ENCODE results near the gene SDC4.
A peak's percentile ranks its signal among the peaks of the same experiment; 100 is the strongest.
"Not testable (repeated sequence)": the region's sequence is repeated elsewhere in the genome, so short reads cannot be mapped to it uniquely, and the experiment has no call there.

The SDC4 gene

DNA sequence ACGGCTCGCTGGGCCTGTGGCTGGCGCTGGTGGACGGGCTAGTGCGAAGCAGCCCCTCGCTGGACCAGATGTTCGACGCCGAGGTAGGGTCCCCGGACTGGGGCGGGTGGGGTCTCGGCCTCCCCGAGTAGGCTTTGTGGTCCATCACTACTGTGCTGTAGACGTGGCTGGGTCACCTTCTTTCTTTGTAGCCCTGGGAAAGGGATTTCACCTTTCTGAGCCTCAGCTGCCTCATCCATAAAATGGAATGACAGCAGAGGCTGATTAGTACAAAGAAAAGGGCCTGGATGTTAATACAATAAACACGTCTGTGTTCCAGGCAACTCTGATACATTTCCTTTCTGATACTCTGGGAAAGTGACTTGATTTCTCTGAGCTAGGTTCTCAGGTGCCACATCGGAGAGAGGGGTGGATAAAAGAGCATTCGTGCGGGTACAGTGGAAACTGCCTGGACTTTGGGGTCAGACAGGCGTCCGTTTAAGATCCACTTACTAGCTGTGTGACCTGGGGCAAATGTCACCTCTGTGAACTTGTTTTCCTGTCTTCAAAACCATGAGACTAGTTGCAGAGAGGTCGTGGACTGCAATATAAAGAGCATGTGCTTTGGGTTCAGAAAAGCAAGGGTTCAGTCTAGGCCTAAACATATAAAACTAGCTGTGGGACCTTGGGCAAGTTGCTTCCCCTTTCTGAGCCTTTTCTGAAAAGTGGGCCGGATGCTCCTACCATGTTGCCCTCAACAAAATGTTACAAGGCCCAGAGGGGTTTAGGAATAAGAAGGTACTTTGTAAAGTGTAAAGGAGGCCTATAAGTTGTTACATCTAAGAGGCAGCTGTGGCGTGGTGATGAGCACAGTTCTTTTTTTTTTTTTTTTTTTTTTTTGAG, 15.6 kb upstream of the SDC4 start:
- no peak for DNase-seq
- ATAC-seq: no peak

DNA sequence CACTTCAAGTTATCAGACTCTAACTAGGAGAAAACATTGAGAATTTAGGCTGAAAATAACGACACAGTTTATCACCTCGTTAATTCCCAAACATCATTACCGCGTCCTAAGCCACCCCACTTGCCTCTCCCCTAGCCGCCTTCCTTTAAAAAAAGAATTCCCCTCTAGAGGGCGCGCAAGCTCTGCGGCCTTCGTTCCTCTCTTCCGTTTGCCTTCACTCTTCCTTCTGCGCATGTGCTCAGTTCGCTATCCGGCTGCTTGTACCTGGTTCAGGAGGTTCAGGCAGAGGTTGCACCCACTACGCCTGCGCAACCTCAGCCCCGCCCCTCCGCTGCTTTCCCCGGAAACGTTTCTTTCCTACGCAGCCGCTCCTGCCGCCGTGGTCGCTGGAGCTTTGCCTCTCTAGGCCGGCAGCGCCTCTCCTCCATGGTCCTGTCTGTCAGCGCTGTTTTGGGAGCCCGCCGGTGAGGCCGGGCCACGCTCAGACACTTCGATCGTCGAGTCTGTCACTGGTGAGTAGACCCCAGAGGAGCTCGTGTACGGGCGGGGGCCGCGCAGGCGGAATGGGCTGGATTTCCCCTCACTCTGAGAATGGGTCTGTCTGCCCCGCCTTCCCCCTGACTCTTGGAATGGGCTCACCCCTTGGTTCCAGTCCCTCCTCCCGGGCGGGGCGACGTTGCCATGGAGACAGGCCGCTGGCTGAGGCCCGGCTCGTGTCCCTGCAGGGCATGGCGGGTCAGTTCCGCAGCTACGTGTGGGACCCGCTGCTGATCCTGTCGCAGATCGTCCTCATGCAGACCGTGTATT, 14.8 kb upstream of the SDC4 start, which contains the start of gene SYS1:
Gene SYS1, plus strand, starts transcription at position 353 of the 807 bp plus-strand sequence. Its CDS starts 376 bp downstream, at position 729.
- ATAC-seq (peak; percentile 89), DNase-seq (peak; percentile 99)

DNA sequence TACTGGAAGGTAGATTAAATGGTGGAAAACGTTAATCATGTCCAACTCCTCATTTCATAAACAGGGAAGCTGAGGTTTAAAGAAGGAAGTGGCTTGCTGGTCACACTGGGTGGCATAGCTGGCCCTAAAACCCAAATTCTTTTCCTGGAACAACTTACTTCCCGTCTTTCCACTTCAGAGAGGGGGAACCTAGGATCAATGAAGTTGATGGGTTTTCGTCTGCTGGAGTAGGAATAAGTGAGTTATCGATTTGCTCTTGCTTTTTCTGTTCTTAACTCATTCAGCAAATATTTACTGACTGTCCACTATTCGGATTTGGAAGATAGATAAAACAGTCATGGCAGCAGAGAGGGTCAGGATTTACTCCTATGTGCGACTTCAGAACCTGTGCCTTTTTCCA, 13.6 kb upstream of the SDC4 start:
- no peak for ATAC-seq

DNA sequence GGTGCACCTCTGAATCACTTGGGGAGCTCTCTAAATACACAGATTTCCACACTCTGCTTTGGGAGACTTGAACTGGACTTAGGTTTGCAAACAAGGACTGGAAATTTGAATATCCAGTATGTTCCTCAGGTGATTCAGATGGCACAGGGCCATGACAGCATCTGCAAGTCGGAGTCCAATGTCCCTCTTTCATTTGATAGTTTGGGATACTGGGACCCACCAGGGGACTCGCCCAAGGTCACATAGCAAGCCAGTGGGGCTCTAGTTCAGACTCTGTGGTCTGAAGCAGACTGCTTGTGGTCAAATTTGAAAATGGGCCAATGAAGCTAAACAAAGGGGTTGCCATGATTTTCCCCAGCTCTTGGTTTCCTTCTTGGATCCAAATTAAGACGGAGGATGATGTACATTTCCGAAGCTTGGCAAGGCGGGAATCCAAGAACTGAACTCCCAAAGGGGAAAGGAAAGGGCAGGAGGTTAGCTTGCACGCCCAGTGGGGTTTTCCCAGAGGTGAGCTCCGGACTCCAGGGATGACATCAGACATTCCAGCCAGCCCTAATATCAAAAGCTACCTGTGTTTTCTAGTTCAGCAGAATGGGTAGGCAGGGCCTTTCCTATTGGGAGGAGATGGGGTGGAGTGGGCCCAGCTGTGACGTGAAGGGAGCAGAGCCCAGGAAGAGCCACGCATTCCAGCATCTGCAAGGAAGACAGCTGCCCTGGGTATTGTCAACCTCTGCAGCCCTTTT, 11.4 kb upstream of the SDC4 start:
- no peak for DNase-seq

More for the DNA sequence above, 13.6 kb upstream of the SDC4 start:
- no peak for DNase-seq

DNA sequence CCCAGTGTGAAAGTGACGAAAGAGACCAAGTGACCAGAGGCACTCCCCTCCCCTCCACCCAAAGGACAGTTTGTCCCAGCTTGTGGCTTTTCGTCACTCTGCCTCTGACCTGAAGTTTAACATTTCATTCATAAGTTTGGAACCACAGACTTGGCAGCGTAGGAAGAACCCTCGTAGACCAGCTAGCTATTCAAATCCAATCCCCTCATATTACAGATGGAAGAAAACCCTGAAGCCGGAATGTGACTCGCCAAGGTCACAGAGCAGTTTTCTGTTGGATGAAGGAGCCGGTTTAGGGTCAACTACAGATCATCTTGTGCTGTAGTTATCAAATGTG, 10.8 kb upstream of the SDC4 start:
- ATAC-seq: no peak

More for the DNA sequence above, 11.4 kb upstream of the SDC4 start:
- no peak for ATAC-seq

DNA sequence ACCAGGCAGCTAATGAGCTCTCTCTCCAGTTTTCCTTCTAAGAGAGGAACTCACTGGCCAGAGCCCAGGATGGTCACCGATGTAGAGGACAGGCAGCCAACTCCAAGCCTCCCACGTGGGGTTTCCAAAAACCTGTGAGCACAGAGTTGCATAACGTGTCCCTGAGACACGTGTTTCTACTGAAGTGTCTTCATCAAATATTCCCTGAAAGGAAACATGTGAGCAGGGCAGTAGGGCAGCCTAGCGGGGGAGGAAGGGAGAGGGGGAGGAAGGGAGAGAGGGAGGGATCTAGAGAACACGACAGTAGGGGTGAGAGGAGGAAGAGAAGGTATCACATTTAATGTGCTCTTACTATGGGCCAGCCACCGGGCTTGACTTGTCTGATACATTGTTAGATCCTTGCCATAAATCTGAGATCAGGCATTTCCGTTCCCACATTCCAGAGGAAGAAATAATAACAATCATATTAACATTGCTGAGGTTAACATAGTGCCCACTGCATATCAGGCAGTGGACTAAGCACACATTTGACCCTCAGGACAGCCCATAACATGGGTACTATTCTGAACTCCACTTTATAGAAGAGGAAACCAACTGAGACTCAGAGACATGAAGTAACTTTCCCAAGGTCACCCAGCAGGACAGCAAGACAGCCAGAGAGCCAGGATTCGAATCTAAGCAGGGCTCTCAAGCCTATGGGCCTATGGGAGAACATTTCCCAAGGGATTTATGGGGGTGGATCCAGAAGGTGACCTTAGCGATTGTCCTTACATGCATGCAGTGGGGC, 10.3 kb upstream of the SDC4 start:
- DNase-seq (no peak), ATAC-seq (no peak)

More for the DNA sequence above, 10.8 kb upstream of the SDC4 start:
- DNase-seq: no peak

DNA sequence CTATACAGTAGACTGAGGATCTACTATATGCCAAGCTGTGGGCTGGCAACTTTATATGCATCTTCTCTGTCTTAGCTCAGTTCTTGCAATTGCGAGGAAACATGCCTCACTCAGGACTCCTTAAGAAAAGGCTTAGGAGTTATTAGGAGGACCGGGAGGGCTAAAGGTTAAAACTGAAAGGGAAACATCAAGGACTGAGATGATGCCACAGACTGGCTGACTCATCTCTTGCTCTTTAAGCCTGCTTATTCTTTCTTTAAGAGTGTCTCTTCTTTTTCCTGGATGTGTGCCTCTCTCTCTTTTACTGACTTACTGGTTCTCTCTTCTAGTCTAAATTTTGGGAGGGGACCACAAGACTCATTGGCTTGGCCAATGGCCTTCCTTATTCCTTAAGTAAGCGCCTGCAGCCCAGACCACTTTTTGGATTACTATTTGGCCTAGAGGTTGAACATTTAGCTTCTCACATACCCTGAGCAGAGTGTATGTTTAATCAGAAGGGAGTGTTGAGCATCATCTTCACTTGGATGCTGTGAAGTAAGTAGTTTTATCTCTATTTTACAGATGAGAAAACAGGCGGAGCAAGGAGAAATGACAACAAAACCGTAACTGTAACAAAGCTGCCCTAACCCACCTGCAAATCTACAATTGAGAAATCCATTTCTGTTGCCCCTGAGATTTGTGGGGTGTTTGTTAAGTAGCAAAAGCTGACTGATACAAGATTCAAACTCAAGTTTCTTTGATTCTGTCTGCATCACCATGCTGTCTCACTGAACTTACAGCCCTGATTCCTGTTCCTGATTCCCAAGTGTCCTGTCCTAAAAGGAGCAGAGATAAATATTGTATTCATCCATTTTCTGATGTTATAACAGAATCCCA, 7.2 kb upstream of the SDC4 start:
- ATAC-seq: peak; percentile 74
- DNase-seq: no peak

DNA sequence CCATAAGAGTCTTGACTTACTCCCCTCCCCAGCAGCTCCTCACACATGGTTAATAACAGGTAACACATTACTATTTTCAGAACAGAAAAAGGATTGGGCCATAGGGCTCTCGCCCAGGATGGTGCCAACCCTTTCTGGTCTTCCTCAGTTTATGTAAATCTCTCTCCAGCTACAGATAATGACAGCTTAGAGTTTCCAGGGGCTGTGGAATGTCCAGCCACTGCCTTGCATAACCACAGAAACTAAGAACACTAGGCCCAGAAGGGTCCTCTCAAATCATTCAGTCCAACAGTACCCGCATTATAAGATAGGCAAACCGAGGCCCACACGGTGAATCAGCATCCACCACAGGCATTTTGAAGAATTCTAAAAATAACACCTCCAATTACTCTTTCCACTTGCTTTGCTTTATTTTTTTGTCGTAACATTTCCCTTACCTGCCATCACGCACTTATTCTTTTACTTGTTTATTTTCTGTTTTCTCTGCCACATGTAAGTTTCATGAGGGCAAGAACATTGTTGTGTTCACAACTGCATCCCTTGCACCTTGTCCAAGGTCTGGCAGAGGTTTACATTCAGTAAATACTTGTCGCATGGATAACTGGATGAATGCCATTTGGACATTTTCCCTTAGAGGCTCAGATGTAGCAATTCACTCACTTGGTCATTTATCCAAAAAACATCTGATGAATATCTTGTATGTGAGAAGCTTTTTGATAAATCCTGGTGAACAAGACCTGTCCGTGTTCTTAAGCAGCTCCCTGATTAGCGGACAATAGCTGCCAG, 6.4 kb upstream of the SDC4 start:
- peak; percentile 76 for ATAC-seq
- DNase-seq: peak; percentile 43

DNA sequence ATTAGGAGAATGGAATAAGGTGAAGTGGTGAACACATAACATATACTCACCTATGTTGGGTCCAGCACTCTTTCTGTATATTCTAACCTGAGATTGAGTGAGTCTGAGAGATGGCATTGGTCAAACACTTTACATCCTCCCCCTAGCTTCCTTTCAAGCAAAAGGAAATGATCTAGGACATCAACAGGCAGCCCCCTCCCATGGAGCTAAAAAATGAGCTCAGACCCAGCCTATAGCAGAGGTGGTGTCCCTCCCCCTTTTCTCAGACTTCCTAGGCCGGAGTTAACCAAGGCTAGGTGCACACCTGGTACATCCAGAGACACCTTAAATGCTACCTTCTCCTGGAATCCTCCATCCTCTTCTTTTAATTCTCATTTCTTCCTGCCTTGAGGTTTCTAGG, 5.5 kb upstream of the SDC4 start:
- ATAC-seq: no peak

DNA sequence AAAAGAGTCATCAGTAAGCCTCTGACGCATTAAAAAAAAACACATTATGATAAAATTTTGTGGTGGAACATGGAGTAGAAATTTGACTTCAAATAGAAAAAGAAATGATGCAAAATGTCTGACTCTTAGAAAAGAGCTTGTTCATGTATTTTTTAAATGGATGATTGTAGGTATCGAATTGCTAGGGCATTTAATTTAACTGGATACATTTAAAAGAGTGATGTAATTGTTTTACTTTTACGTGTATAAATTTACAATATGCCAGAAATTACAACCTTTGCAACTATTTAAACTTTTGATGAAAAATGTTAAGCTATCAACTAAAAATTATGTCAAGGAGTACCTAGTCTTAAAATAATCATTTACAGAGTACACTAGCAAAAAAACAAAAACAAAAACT, 4.5 kb upstream of the SDC4 start:
- ATAC-seq: no peak
- no peak for DNase-seq

More for the DNA sequence above, 5.5 kb upstream of the SDC4 start:
- DNase-seq: no peak

DNA sequence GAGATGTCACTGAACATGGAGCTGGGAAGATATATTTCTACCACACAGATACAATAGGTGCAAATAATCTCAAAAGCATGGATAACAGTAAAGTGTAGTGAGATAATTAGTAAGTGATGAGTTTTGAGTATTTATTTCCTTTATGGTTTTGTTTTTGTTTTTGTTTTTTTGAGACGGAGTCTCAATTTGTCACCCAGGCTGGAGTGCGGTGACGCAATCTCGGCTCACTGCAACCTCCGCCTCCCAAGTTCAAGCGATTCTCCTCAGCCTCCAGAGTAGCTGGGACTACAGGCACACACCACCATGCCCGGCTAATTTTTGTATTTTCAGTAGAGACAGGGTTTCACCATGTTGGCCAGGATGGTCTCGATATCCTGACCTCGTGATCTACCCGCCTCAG, 2.6 kb upstream of the SDC4 start:
- DNase-seq, ATAC-seq: not testable (repeated sequence)

DNA sequence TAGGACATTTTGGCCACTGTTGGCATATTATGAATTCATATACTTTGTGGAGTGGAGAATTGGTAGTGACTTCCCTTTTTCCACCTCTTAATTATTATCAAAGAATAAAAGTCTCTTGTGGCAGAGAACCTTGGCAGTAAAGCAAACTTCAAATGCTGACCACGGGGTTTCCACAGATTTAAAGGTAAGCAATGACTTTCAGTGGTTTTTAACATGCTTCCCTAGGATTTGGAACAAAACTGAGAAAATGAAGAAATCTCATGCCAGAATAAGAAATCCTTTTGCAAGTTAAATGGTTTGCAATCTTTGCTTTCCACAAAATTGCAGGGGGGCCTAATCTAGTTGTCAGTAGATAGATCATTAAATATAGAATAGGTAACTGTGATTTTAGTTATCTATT, 2.0 kb upstream of the SDC4 start:
- no peak for DNase-seq

DNA sequence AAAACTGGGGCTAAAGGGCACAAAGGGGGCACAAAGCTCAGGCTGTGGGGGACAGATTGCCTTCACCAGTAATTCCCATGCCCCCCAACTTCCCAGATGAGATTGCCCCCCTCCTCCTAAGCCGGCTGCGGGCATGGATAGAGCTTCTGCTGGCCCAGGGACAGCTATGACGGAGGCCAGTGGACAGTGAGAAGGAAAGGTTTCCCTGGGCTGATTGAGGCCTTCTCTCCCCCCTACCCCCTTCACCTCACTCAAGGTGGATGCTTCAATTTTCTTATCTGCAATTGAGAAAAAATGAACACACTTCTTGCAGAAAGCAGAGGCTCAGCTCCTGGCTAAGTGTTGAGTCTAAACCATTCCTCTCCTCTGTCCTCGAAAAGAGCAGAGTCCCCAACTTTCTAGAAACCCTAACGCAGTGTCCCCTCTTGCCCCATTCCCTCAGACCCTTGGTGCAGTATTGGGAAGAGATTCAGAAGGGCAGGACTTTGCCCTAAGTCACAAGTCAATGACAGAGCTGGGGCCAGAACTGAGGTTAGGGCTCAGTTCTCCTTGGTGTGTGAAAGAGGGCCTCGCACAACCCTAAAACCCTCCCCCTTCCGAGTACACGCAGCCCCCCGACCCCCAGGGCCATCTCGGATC, 808 bp downstream of the SDC4 start:
- no peak for DNase-seq
- ATAC-seq: no peak

More for the DNA sequence above, 2.0 kb upstream of the SDC4 start:
- ATAC-seq: no peak

DNA sequence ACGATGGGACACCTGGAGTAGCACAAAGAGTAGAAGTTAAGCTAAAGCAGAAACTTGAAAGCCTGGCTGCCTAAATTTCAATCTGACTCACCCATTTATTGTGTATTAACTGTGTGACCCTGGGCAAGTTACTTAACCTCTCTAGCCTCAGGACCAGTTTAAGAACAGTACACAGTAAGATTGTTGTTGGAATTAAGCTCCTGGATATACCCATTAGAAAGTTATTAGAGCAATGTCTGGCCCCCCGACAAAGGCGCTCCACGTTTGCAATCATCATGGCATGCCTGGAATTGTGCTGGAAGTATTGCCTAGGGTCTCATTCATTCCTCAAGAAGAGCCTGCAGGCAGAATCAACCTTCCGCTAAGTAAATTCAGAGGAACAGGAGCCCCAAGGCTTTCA, 1.4 kb downstream of the SDC4 start:
- DNase-seq: no peak
- no peak for ATAC-seq

DNA sequence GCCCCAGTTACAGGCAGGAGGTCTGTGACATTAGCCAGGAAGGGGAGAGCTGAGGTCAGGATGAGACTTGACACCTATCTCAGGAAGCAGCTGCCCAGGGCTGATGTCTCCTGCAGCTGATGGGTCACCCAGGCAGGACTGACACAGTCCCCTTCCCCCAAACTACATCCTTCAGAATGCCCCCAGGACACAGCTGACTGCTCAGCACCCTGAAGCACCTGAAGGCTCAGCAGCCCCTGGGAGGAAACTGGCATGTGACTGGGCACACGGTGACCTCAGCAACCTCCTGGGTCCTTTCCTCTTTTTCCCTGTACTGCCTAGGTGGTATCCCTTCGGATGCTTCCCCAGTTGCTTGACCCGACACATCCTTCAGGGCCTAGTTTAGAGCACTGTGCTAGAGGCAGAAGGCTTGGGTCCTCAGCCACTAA, 1.9 kb downstream of the SDC4 start:
- DNase-seq: peak; percentile 35
- ATAC-seq: peak; percentile 28

DNA sequence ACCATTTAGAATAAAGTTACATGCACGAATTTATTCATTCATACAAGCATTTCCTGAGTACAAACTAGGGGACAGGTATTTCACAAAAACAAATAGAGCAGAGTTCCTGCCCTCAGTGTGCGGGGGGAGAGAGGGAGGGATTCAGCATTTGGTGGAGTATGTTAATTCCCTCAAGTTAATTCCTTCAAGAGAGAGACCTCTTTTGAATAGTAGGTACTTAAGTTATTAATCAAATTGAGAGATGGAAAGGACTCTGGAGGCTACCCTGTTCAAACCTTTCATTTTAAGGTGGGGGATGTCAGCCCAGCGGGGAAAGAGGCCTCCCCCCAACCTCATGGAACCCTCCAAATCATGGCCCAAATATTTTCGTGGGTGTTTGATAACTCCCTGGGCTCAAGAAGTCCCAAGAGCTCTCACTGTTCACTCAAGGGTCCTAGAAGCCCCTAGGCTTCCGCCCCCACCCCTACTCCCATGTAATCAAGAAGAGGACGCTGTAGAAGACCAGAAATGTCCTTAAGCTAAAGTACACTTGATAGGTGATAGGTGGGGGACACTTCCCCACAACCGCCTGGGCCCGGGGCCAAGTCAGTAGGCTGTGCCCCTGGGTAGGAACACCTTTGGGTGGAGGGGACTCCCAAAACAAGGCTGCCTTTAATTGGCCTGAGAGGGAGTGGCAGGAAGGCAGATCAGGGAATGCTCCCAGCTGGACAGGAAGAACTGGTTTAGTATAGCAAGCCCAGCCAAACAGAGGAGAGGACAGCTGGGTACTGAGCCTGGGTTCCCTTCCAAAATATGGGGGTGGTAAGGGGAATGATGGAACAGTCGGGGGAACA, 2.9 kb downstream of the SDC4 start:
- ATAC-seq: no peak

DNA sequence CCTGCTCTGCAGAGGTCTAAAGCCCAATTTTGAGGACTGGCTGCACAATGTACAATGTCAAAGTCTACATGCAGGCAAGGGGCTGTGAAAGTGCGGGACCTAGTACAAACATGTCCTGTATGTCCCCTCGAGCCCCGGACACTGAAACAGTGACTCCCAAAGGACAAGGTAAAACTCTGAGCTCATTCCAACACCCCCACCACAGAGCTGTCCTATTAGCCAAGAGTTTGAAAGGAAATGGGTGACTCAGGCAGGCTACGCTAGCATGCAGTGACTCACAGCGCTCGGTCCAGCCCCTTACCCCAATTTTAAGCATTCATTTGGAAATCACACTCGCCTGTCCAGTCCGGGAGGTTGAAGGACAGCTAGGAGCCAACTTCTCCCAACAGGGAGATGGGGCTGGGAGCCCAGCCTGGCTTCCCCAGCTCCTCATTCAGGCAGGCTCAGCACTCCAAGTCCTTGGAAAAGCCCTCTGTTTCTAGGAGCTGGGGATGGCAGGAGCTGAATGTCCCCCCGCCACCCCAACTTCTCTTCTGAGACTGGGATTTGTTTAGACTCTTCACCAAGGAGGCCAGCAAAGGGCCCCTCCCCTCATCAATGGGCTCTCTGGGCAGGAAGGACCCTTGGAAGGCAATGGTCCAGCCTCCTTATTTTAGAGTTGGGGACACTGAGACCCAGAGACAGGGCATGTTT, 3.9 kb downstream of the SDC4 start:
- ATAC-seq: no peak
- DNase-seq: no peak

More for the DNA sequence above, 2.9 kb downstream of the SDC4 start:
- no peak for DNase-seq
